GM21786 (cell line): ENCODE data around the gene LRRC38.
"Not testable (repeated sequence)": the region's sequence is repeated elsewhere in the genome, so short reads cannot be mapped to it uniquely, and the experiment has no call there.

Experiments used
- ATAC-seq: cut with Tn5 transposase; IDR thresholded peaks from one replicate; pipeline ENCODE4 v1.9.1; 2021; ENCODE audit not compliant: unreplicated experiment

LRRC38 gene, protein sequence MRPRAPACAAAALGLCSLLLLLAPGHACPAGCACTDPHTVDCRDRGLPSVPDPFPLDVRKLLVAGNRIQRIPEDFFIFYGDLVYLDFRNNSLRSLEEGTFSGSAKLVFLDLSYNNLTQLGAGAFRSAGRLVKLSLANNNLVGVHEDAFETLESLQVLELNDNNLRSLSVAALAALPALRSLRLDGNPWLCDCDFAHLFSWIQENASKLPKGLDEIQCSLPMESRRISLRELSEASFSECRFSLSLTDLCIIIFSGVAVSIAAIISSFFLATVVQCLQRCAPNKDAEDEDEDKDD

DNA sequence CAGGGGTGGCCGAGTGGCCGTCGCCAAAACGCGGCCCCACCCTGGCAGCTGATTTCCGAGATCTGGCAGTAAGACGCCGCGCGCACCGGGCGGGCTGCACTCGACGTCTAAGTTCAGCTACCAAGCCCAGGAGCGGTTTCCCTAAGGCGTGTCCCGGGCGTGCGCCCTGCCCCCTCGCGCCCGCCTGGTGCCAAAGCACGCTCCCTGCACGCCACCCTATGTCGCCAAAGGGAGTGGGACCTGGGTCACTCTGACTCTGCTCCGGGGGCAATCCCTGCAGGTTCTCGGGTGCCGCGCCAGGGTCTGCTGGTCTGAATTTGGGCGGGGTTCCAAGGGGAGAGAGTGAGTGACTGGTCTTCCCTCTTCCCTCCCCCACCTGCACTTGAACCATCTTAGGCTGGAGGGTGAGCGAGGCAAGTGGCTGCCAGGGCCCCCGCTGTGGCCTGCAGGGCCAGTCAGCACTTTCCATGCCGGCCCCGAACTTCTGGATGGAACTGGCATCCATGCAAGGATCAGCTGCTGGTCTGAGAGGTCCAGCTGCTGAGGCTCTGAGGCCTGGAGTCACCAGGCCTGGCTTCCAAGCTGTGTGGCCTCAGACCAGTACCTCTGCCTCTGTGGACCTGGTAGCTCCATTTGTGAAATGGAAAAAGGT is at the start of gene LRRC38:
Gene LRRC38, minus strand, starts transcription at position 109 of the 652 bp plus-strand sequence. CDS start 410 bp downstream, outside the sequence.
- no peak for ATAC-seq

DNA sequence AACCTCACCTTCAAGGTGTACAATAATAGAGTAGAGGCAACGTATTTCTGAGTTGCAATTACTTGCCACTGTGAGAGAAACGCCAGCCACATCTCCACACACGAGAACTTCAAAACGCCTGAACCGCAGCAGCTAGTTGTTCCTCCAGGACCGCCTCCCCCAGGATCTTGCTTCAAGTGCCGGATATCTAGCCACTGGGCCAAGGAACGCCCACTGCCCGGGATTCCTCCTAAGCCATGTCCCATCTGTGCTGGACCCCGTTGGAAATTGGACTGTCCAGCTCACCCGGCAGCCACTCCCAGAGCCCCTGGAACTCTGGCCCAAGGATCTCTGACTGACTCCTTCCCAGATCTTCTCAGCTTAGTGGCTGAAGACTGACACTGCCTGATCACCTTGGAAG is 49.2 kb upstream of the LRRC38 start:
- not testable (repeated sequence) for ATAC-seq

DNA sequence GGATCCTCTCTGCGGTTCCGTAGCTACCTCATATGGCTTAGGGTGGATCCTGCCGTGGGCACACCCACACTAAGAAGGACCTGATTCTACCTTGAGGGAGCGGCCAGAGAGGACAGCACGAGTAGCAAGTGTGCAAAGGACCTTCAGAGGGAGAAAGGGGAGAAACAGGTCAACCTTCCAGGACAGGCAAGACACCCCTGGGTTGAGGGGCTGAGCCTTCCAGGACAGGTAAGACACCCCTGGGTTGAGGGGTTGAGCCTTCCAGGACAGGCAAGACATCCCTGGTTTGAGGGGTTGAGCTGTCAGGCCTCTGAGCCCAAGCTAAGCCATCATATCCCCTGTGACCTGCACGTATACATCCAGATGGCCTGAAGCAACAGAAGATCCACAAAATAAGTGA is 46.7 kb upstream of the LRRC38 start:
- ATAC-seq, result no peak

DNA sequence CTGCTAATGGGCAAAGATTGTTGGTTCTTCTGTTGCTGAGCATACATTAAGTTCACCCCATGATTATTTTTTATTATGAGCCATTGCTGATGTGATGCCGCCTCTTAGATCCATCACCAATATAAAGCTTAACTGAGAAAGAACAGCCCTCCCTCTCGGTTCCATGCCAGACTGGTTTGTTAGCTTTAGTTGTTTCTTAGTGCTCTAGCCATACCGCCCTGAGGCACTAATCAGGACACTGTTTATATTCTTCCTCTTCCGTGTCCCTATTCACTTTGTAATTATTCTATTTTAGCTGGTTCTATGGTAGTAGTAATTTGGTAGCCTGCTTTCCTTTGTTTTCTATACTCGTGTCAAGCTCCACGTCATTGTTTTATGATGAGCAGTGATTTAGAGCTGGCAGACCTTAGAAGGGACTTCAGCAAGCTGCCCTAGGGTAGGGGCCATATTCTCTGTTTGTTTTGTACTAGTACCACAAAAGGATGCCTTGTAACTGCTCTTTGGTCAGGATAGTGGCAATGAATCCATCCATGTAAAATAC is 42.5 kb upstream of the LRRC38 start:
- ATAC-seq, result no peak

DNA sequence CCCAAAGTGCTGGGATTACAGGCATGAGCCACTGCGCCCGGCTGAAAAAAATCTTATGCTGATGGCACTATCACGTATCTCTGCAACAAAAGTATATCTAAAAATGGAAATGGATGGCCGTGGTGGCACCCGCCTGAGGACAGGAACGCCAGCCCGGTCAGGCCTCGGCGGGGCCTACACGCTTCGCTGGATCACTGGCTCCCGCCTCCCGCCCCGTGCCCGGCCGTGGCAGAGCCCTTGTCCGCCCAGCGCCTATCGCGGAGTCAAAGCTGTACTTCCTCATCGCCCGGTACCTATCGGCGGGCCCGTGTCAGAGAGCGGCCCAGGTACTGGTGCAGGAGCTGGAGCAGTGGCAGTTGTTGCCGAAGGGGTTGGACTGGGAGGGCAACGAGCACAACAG is 41.0 kb upstream of the LRRC38 start:
- no peak for ATAC-seq

DNA sequence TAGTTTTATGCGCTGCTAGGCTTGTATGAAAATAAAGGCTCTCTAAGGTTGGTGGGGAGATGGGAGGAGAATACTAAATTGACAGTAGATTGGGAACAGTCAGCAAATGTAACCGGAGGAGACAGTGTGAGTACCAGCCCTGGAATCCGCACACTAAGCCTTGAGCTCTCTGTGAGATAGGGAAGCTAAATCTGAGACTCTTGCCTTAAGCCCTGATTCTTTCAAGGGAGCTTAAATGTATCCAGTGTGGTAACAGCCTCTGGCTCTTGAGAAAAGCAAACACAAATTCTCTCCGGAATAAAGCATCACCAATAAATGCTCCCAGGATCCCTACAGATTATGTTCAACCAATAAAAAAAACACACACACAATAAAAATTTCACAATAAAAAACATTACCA is 36.9 kb upstream of the LRRC38 start:
- ATAC-seq, result no peak

DNA sequence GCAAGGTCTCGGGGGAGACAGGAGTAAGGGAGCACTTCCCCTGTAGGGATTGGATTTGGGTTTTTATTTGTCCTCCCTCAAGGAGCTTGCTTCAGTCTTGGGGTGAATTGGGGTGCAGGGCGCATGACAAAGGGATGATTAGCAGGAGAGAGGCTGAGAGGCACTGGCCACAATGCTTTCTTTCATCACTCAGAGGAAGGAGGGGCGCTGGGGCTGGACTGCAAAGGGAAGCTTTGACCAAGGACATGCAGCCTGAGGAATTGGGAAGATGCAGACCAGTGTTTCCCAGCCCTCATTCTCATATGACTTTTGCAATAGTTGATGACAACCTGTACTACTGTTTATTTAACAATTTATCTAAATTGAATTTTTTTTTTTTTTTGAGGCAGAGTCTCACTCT is 35.7 kb upstream of the LRRC38 start:
- ATAC-seq, result no peak

DNA sequence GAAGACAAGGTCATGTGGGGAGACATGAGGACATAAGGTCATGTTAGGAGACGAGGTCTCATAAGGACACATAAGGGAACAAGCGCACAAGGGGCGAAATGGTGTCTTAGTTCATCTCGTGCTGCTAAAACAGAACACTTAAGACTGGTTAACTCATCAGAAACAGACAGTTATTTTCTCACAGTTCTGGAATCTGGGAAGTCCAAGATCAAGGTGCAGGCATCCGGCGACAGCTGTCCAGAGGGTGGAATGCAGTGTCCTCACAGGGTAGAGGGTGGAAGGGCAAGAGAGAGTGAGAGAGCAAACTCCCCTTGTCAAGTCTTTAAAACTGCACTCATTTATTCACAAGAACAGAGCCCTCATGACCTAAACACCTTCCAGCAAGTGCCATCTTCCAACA is 35.2 kb upstream of the LRRC38 start:
- ATAC-seq, result no peak

DNA sequence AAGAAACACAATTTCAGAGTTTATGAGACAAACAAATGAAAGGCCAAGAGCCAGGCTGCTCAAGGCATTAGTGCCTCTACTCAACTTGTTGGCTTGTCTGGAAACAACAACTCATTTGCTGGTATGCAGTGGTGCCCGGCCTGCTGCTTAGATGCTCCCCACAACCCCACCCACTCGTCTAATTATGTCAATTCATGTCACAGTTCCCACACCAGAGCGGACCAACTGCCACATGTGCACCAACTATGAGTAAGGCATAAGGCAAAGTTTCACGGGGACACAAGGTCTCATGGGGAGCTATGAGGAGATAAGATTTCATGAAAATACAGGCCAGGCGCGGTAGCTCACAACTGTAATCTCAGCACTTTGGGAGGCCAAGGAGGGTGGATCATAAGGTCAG is 34.5 kb upstream of the LRRC38 start:
- no peak for ATAC-seq

DNA sequence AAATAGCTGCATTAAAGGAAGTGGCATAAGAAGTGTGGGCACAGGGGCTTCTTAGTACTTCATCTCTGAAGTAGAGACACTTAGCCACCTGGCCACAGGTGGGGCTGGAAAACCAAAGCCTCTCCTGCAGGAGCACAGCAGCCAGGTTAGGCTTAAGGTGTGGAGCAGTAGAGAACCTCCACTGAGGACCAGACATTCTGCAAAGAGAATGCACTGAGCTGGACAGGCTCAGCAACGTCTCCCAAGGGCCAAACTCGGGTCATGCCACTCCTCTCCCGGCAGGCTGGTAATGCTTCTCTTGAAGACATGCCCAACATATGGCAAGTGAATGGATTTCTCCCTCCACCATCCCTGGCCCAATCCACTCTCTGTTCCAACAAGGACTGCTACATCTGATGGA is 33.0 kb upstream of the LRRC38 start:
- no peak for ATAC-seq

DNA sequence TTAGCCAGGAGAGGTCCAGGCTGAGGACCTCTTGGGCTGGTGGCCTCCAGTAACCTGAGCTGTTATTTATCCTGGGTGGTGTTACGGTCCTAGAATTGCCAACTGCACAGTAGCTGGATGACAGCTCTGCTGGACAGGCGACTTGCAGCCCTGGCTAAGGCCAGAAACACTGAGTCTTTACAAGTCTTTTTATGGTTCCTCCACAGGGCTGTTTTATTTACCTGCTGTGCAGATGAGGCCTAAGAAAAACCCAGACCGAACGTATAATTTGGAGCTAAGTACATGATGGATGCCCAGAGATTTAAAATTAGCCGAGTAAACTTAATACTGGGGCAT is 30.4 kb upstream of the LRRC38 start:
- no peak for ATAC-seq

DNA sequence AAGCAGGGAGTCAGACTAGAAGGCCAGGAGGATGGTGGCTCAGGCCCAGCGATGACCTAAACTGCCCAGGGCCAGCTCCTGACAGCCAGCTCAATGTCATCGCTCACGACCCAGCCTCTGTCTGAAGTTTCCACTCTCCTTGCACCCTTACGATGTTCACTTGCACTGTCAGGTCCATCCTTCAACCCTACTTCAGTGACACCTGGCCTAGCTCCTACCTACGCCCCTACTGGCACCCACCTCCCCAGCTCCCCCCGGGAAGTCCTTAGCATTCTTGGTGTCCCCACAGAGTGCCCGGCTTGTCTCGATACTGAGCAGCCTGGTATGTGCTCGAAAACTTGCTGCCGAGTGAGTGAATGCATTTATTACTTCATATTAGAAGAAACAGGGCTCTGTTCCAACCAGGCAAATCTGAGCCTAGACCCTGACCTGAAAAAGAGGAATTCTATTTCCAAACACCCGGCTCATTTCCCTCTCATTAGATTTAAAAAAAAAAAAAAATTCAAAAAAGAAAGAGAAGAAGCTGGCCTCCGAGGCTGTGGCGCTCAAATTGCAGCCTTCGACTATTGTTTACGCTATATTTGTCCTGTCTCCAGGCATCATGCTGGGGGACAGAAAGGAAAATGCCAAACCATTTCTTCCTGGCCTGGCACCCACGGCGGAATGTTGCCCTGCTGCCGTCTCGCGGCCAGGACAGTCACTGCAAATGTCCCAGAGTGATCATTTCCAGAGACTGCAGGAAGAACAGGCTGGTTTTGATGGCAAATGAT is 29.8 kb upstream of the LRRC38 start:
- ATAC-seq, result no peak

DNA sequence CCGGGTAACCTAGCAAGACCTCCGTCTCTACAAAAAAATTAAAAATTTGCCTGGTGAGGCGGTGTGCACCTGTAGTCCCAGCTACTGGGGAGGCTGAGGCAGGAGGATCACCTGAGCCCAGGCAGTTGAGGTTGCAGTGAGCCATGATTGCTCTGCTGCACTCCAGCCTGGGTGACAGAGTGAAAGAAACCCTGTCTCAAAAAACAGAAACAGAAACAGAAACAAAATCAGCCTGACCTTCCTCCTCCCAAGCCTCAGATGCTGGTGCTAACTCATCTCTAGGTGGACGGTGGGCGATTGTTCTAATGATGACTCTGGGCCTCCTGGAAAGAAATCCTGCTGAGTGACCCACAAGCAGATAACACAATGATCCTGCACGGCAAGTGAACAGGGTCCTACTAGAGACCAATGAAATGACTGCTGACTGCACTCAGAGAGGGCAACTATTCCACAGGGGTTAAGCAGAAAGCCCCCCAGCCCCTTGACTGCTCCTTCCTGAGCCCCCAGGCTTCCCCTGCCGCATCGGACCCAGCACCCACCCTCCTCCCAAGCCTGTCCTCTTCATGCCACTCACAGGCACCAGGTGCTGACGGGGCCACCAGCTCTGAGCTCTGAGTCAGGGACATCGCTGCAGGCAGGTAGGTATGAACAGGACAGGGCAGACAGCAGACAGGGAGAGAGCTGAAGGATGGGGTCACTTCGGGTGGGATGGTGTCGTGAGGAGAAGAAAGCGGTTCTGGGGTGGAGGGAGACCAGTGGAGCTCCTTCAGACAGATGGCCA is 27.8 kb upstream of the LRRC38 start:
- no peak for ATAC-seq

DNA sequence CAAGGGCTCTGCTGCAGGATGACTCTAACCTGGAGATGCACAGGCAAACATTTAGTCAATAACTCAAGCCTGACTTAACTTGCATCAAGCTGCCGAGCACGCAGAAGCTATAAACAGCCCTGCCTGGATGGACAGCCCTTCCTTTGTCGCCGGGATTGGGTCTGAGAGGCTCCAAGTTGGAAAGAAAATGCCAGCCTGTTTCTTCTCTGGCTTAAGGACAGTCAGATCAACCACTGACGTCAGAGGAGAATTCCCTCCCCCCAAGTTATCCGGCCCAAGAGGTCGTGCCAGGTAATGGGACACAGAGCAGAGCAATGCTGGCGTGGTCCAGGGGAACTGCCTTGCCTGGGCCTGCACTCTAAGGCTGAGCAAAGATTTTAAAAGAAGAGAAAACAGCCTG is 27.1 kb upstream of the LRRC38 start:
- no peak for ATAC-seq

DNA sequence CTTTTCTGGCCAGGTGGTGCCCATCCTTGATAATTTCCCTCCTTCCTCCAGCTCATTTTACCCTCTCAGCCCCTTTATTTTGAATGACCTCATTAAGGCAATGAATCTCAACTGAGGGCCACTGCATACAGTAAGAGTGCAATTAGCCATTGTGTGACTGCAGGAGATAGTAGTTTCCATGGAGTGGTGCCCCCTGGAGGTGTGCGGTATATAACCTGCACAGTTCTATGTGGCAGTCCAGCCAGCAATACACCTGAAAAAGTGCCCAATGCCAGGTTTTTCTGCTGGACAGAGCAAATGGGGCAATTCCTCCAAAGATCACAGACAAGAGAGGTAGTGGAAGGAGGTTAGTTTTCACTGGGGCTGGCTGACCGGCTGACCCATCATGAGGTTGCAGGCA is 25.9 kb upstream of the LRRC38 start:
- no peak for ATAC-seq

DNA sequence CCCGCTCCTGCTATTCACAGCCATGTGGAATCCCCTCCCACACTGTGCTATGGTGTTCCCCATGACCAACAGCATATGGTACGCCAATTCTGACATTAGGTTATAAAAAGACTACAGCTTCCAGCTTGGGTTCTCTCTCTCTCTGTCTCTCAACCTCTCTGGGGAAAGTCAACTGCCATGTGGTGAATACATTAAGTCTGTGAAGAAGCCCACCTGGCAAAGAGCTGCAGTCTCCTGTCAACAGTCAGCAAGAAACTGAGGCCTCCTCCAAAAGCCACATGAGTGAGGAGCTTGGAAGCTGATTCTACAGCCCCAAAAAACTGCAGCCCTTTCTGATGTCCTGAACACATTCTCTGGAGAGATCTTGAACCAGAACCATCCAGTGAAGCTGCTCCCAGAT is 25.0 kb upstream of the LRRC38 start:
- no peak for ATAC-seq

DNA sequence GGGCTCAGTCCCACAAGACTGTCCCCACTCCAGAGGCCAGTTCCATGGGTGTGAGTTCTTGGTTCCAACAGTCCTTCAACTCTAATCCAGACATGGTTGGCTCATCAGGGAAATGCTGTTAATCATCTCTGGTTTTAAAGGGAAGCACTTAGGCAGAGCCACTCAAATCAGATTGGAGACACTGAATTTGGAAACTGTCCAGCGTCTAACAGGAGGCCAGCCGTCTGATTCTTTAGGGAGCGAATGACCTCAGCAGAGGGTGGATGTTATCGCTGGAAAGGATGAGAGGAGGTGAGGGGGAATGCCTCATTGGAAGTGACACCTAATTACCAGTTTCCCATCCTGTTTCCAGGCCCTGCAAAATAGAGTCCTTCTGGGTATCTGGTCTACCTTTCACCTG is 22.8 kb upstream of the LRRC38 start:
- no peak for ATAC-seq

DNA sequence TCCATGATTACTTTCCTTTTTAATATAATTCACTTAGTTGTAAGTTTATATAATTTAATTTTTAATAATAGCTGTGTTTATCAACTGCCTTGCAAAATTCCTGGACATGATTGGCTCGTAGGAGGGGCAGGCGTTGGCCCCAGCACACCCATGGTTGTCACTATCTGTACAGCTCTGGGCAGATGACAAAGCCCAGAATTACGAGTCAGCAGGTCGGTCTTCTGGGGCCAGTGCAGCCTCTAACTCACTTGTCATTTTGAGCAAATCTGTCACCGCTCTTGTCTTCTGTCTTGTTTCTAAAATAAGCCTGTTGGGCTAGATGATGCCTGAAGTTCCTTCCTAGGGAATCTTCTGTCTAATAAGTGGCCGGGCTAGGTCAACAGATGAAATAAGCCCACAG is 21.4 kb upstream of the LRRC38 start:
- ATAC-seq, result no peak

DNA sequence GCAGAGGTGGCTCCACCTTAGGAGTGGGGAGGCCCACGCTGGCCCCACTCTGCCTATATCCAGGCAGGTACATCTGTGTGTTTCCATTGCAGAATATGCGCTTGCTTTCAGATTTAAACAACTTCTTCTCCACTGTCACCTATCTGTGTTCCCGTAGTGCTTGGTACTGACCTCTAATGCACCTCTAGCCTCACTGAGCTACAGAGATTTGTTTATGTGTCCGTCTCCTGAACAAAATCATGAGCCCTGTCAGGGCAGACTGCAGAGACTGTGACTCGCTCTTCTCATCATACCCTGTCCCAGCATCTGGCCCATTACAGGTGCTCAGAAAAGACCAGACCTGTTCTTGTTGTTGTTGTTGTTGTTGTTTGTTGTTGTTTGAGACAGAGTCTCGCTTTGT is 14.5 kb upstream of the LRRC38 start:
- no peak for ATAC-seq

DNA sequence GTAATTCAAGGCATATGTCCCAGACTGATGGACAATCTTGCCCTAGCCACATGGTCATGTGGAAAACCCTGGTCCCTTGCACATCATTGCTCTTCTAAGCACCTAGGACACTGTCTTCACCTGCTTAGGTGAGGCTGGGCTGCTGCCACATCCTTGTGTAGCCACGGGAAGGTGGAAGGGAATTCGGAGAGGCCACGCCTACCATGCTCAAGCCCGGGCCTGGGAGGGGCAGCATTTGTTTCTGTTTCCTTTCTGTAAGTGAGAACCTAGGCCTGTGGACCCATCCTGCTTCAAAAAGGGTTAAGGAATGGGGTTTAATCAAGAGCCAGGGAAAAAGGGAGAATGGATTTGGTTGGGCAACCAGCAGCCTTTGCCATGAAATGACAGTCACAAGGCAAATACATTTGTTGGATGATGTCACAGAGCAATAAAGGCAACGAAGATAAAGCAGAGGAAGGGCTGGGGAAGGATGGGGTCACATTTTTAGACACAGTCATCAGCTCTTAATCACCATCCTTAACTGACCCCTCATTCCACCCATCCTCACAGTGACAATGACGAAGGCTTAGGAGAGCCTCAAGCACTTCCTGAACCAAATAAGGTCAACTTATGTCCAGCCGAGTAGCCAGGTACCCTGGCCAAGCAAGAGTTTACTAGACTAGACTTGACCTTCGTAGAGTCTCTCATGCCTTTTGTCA is 10.1 kb upstream of the LRRC38 start:
- no peak for ATAC-seq

DNA sequence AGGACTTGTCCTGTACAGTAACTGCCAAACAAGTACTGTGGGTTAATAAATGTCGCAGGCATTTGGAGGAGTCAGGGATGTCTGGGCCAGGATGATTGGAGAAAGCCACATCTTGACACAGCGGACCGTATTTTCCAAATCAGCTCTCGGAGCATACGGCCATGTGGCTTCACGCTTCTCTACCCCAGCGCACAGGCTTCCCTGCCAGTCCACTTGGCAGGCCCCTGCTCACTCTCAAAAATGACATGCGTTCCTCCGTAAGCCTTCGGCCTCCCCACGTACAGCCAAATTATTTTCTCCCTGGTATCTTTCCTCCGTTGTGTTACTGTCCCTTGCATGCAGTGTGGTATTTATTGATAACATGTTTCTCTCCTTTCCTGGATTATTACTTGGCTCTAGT is 7.2 kb upstream of the LRRC38 start:
- no peak for ATAC-seq
